Pancreas (tissue), 10 donors: ENCODE data around the gene TSKS. TPM values are rescaled to one million over a fixed set of nuclear protein-coding genes. Genes with fewer than 3 reads are reported as not detected.

Source experiments
- ATAC-seq, 4 donors: fragments of 200-7000 bp; cut with Tn5 transposase; one replicate each; pipeline versions ENCODE4 v1.8.0 to v1.9.1; 2020; ENCODE audit warnings: mild to moderate bottlenecking in 4 of 4, moderate library complexity in 4 of 4
- DNase-seq, 6 donors: peaks; one replicate each; pipeline ENCODE4 v3.0.0-alpha.2; 2020
- FAIRE-seq: peaks from 2 replicates; lab custom pipeline; 2012; peaks lifted over from hg19 to GRCh38; lab: Jason Lieb, UNC
- H3K27ac ChIP-seq, 4 donors: fragments of 200-600 bp; sonication (generic); 1 replicate in 3 of 4; 2 replicates in 1 of 4; pipeline versions ENCODE4 v1.5.0 to v1.8.0; 2020
- H3K27me3 ChIP-seq, 4 donors: fragments of 200-600 bp; one replicate each; pipeline ENCODE4 v1.8.0; 2021
- H3K36me3 ChIP-seq, 3 donors: fragments of 200-600 bp; sonication (generic) in 1 of 3; one replicate each; pipeline versions ENCODE4 v1.5.0 to v1.8.0; 2020 to 2021
- H3K4me1 ChIP-seq, 3 donors: fragments of 200-600 bp; one replicate each; pipeline ENCODE4 v1.8.0; 2021
- H3K4me3 ChIP-seq, 4 donors: fragments of 200-600 bp; sonication (generic) in 2 of 4; one replicate each; pipeline versions ENCODE4 v1.5.0 to v1.8.0; 2020 to 2021
- H3K9me3 ChIP-seq, 4 donors: fragments of 200-600 bp; one replicate each; pipeline ENCODE4 v1.8.0; 2021
- CTCF ChIP-seq, 4 donors: fragments of 200-600 bp; sonication (generic) in 3 of 4; IDR thresholded peaks; one replicate each; pipeline versions ENCODE4 v1.5.0 to v1.8.0; 2021; ENCODE audit warnings: antibody characterized with exemption in 4 of 4
- WGBS, 2 donors: extraction: QIAGEN DNeasy Blood & Tissue Kit; methylation state at CpG; one replicate each; pipeline ENCODE4 v1.1.7; 2013; 5-methylcytosine and 5-hydroxymethylcytosine counted together
- intact Hi-C, 3 donors: fragments of 100-400 bp; cut with DNase I; formaldehyde crosslinking; loops; one replicate each; pipeline versions ENCODE4 v1.11.1 to v1.14.2; 2022
- polyA plus RNA-seq, 2 donors: library from polyadenylated mRNA; stranded (reverse); fragments of 200-250 nt; gene quantifications; one replicate each; pipeline ENCODE4 v1.2.3, GENCODE V29; 2013
- total RNA-seq, 6 donors: library from RNA; stranded (reverse); fragmentation: NEBNext Ultra II Directional in 4 of 6; extraction: Animal tissue kit (Norgen Biotek cat#: 25700) in 4 of 6; gene quantifications; one replicate each; pipeline versions ENCODE4 v1.2.1 to v1.2.4, GENCODE V29; 2021 to 2023
- donor health status: healthy with polysubstance abuse.
- donor health status: DM: no; HTN: no; CAD: no; lungs with moderate emphysema.
- donor health status: DM: no; HTN: no; CAD: no.
- donor health status: control.
- donor health status: control.
- donor health status: Bipolar disorder and iron deficiency.
- donor health status: DM: yes; HTN: yes; CAD: no.
- donor health status: DM: no; HTN: no; CAD: no.
- donor health status: DM: no; HTN: no; CAD: no.
- donor health status: DM: yes; HTN: yes; CAD: no.

TSKS gene
- total and polyA plus RNA-seq, 8 donors, result 0.08 to 0.76 (median 0.34) TPM; not detected in 3

DNA sequence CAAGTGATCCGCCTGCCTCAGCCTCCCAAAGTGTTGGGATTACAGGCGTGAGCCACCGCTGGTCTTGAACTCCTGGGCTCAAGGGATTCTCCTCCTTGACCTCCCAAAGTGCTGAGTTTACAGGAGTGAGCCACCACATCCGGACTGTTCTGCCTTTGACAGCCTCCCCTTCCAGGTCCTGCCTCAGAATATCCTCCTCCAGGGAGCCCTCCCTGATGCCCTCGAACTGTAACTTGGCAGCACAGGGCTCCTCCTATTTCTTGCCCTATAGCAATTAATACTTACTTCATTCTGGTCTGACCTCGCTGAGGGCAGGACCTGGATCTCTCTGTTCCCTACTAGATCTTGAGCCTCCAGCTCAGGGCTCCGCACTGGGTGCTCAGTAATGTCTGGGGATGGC is 66.2 kb downstream of the TSKS start:
- ATAC-seq (no peak), DNase-seq (no peak), FAIRE-seq (no peak)
- H3K9me3 ChIP-seq, result no peaks in the 10 kb centered on the region
- H3K27ac ChIP-seq, result no peak overlapping the region
- H3K36me3 ChIP-seq, result no peaks in the 10 kb centered on the region
- no peaks in the 10 kb centered on the region for H3K4me1 ChIP-seq
- H3K4me3 ChIP-seq, result no peak overlapping the region
- intact Hi-C loops, result no loop called here
- no peaks in the 10 kb centered on the region for H3K27me3 ChIP-seq
- WGBS, 2 donors, result 78 to 82% methylated on average over 7 of the region's 7 CpGs
- TF ChIP-seq CTCF (IDR thresholded peaks at IDR 0.05), result no peak

GRCh38 chr19:49696115-49696514 is 67.0 kb downstream of the TSKS start:
- no peak for FAIRE-seq
- no peak for DNase-seq
- ATAC-seq, result no peak
- Histone ChIP-seq H3K27me3 (no peaks in the 10 kb centered on the region), H3K4me3 (no peak overlapping the region), H3K4me1 (no peaks in the 10 kb centered on the region), H3K27ac (no peak overlapping the region), H3K9me3 (no peaks in the 10 kb centered on the region), H3K36me3 (no peaks in the 10 kb centered on the region)
- intact Hi-C loops, result no loop called here
- WGBS, 2 donors, result 79 to 85% methylated on average over 6 of the region's 6 CpGs
- no peak for TF ChIP-seq CTCF (IDR thresholded peaks at IDR 0.05)

GRCh38 chr19:49692147-49692506 is 71.0 kb downstream of the TSKS start:
- no peak for TF ChIP-seq CTCF (IDR thresholded peaks at IDR 0.05)
- H3K4me3 ChIP-seq, result no peak overlapping the region

DNA sequence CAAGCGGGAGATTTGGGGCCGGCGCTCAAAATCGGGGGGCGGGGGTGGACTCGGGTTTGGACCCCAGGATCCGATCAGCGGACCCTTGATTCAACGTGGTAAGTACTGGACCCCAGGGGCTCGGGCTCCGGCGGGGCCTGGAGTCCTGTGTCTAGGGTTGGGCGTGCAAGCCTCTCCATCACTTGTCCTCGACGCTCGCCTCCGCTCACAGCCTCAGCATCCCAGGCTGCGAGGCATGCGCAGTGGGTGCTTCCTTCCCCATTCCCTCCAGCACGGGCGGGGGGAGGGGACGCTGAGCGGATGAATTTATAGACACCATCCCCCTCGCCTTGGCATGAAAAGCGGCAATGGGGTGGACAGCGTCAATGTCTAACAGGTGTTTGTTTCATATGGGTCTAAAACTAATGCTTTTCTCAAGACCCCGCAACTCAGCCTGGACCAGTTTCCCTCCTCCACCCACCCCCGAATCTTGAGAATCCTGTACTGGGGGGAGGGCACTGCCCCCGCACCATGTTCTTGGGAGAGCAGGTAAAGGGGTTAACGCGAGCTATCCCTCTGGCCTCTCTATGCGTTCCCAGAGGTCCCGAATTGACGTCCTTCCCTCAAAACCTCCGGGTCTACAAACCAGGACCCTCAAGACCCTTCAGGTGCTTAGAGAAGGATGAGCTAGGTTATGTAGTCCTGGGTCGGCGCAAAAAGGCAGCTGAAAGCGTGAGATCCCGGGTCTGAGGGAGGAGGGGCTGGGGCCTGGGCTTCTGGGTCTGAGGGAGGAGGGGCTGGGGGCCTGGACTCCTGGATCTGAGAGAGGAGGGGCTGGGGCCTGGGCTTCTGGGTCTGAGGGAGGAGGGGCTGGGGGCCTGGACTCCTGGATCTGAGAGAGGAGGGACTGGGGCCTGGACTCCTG is 71.6 kb downstream of the TSKS start:
- Histone ChIP-seq H3K36me3 (no peaks in the 10 kb centered on the region), H3K27ac (no peak overlapping the region), H3K4me1 (peaks cover 0 to 13% (median 3%) of the 10 kb centered on the region in 3 donors), H3K4me3 (peak overlapping the region; percentile 23 to 58 (median 41)), H3K27me3 (no peaks in the 10 kb centered on the region), H3K9me3 (no peaks in the 10 kb centered on the region)
- 25 to 30% methylated on average over 39 of the region's 39 CpGs for WGBS, 2 donors
- no peak for TF ChIP-seq CTCF (IDR thresholded peaks at IDR 0.05)
- FAIRE-seq, result no peak
- intact Hi-C loops, result no loop called here
- peak in 3 of 6 donors; percentile 45 to 78 (median 56) for DNase-seq
- ATAC-seq, result peak in 3 of 4 donors; percentile 17 to 51 (median 26)

More at GRCh38 chr19:49692147-49692506, 71.0 kb downstream of the TSKS start:
- 75% methylated on average over 16 of the region's 16 CpGs for WGBS, 2 donors
- no peak overlapping the region for H3K27ac ChIP-seq
- no peak for ATAC-seq
- no peak for FAIRE-seq
- H3K4me1 ChIP-seq, result peaks cover 0 to 13% (median 3%) of the 10 kb centered on the region in 3 donors
- H3K27me3 ChIP-seq, result no peaks in the 10 kb centered on the region
- no peaks in the 10 kb centered on the region for H3K9me3 ChIP-seq
- DNase-seq, result peak in 1 of 6 donors; percentile 63
- H3K36me3 ChIP-seq, result no peaks in the 10 kb centered on the region
- intact Hi-C loops, result no loop called here
